HG02571 (cell line): ENCODE results near the gene FAM13B.
"Not testable (repeated sequence)": the region's sequence is repeated elsewhere in the genome, so short reads cannot be mapped to it uniquely, and the experiment has no call there.

ENCODE experiments used
- ATAC-seq: cut with Tn5 transposase; IDR thresholded peaks from one replicate; pipeline ENCODE4 v1.9.1; 2021; ENCODE audit warnings: mild to moderate bottlenecking, moderate library complexity; ENCODE audit not compliant: unreplicated experiment

The FAM13B gene

GRCh38 chr5:137989419-137989818 is 43.5 kb downstream of the FAM13B start:
- ATAC-seq, result no peak

DNA sequence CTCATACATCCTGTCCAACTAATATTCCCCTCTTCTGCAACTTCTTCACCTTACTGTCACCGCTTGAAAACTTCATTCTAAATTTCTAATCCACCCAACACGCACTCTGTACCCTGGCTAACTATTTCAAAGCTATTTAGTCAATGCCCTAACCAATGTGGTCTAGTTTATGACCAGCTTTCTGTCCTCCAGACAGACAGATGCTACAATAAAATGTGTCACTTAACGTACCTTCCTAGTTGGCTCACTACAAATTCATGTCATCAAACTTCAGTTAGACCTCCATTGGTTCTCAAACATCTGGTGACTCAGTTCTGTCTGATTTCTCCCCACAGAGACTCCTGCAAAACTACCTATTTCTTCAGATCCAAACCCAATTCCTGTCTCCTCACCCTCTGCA is 57.7 kb downstream of the FAM13B start:
- no peak for ATAC-seq

DNA sequence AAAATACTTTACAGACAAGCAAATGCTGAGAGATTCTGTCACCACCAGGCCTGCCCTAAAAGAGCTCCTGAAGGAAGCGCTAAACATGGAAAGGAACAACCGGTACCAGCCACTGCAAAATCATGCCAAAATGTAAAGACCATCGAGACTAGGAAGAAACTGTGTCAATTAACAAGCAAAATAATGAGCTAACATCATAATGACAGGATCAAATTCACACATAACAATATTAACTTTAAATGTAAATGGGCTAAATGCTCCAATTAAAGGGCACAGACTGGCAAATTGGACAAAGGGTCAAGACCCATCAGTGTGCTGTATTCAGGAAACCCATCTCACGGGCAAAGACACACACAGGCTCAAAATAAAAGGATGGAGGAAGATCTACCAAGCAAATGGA is 62.5 kb downstream of the FAM13B start:
- ATAC-seq, result not testable (repeated sequence)

- no peak for ATAC-seq
These were observed 72.1 kb downstream of the FAM13B start for GRCh38 chr5:137960819-137961218.

DNA sequence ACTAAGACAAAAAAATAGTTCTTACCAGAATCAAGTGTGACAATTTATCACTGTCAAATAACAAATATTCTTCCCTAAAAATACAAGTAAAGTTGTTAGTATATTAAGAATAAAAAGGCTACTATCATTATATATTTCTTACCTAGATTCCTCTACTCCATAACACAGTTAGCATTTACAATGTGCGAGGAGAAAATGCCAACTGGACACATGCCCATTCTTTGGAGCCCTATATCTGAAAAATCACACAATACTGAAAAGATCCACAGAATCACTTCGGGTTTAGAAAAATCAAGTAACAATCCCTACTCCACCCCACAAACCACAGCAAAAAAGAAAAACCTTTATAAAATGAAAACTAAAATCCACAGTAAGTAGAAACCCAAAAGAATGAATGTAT is 72.7 kb downstream of the FAM13B start:
- no peak for ATAC-seq

DNA sequence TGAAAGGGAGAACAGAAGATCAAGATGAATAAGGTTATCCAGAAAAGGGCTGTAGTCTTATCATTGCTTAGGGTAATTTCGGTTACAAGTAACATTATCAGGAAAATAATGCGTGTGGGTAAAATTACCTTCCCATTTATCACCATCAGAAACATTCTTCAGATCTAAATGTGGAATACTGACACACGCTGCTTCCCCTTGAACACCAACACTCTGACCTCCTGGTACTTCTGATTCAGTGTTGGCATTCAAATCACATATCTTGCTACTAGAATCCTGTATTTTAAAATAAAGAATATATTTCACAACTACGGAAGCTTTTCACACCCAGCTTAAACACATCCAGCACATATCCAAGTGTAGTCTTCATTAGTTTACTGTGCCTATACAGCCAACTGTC is 73.4 kb downstream of the FAM13B start:
- ATAC-seq, result no peak

GRCh38 chr5:137957948-137958347 is 74.9 kb downstream of the FAM13B start:
- ATAC-seq, result no peak

- no peak for ATAC-seq
These were observed 78.6 kb downstream of the FAM13B start for GRCh38 chr5:137954131-137954879.

- no peak for ATAC-seq
These were observed 87.1 kb downstream of the FAM13B start for GRCh38 chr5:137945825-137946224.

DNA sequence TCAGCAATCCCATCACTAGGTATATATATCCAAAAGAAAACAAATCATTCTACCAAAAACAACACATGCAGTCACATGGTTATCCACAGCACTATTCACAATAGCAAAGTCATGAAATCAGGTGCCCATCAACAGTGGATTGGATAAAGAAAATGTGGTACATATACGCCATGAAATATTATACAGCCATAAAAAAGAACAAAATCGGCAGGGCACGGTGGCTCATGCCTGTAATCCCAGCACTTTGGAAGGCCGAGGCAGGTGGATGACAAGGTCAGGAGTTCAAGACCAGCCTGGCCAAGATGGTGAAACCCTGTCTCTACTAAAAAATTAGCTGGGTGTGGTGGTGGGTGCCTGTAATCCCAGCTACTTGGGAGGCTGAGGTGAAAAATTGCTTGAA is 88.6 kb downstream of the FAM13B start:
- not testable (repeated sequence) for ATAC-seq

DNA sequence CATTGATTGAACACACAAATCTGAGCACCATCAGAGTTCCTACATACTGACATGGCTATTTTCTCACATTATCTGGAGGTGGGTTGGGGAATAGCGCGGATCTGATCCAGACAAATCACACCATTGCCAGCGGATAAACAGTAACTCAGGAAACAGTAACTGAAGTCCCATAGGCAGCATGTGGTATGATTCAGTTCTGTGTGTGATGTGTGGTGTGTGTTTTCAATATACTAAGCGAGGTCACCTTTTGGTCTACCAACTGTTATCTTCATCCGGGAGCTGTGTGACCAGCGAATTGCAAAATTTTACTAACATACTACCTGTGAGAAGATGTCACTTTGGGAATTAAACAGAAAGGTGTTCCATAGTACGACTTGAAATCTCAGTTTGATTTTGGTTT is 93.5 kb downstream of the FAM13B start:
- ATAC-seq, result no peak

GRCh38 chr5:137938751-137939143 is 94.1 kb downstream of the FAM13B start:
- ATAC-seq, result no peak

GRCh38 chr5:137937994-137938750 is 94.7 kb downstream of the FAM13B start:
- no peak for ATAC-seq

- ATAC-seq, result no peak
These were observed 97.2 kb downstream of the FAM13B start for GRCh38 chr5:137935694-137936093.

DNA sequence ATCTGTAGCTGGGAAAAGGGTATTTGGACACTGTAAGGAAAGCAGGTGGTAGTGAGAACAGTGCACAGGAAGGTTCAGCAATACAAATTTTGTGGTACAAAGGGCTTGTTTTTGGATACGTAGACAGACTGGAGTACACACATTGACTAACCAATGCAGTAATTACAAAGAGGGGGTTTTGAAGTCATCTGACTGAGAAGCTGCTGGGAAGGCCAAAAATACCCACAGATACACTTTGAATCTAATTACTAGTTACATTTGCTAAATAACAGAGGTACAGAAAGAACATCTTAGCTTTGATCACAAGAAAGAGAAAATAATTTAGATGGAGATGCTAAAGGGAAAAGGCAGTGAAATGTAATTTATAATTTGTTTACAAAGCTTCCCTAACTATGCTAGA is 97.7 kb downstream of the FAM13B start:
- ATAC-seq, result no peak

GRCh38 chr5:137933491-137933911 is 99.4 kb downstream of the FAM13B start:
- no peak for ATAC-seq

GRCh38 chr5:137932800-137933199 is 100.1 kb downstream of the FAM13B start:
- ATAC-seq, result no peak

- no peak for ATAC-seq
These were observed 109.0 kb downstream of the FAM13B start for GRCh38 chr5:137923856-137924255.

GRCh38 chr5:137921931-137922330 is 110.9 kb downstream of the FAM13B start:
- ATAC-seq, result no peak

DNA sequence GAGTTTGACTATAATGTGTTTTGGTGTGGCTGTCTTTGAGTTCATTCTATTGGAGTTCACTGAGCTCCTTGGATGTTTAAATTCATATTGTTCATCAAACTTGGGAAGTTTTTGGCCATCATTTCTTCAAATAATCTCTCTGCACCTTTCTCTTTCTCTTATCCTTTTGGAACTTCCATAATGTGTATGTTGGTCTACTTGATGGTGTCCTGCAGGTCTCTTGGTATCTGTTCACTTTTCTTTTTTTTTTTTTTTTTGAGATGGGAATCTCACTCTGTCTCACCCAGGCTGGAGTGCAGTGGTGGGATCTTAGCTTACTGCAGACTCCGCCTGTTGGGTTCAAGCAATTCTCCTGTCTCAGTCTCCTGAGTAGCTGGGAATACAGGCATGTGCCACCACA is 116.0 kb downstream of the FAM13B start:
- ATAC-seq, result no peak

- ATAC-seq, result no peak
These were observed 118.1 kb downstream of the FAM13B start for GRCh38 chr5:137914758-137915157.

GRCh38 chr5:137902408-137903133 is 130.3 kb downstream of the FAM13B start:
- no peak for ATAC-seq
